ES-I3 (cell line): ENCODE measurements around the gene NOSTRIN.
"Not testable (repeated sequence)": the region's sequence is repeated elsewhere in the genome, so short reads cannot be mapped to it uniquely, and the experiment has no call there.

Source experiments
- H3K36me3 ChIP-seq: 2 replicates; pipeline ENCODE4 v1.6.1; 2013; ENCODE audit warnings: mild to moderate bottlenecking, low read length, control low read depth, moderate library complexity; ENCODE audit not compliant: insufficient read depth
- H3K4me1 ChIP-seq: 2 replicates; pipeline ENCODE4 v1.6.1; 2013; ENCODE audit warnings: mild to moderate bottlenecking, control low read depth, low read length; ENCODE audit not compliant: insufficient read depth
- H3K9ac ChIP-seq: 2 replicates; pipeline ENCODE4 v1.6.1; 2013; ENCODE audit warnings: low read depth, mild to moderate bottlenecking, low read length, moderate library complexity
- H3K9me3 ChIP-seq: 2 replicates; pipeline ENCODE4 v1.6.1; 2013; ENCODE audit warnings: mild to moderate bottlenecking, low read length, moderate library complexity; ENCODE audit not compliant: control insufficient read depth, insufficient read depth

Gene NOSTRIN, protein sequence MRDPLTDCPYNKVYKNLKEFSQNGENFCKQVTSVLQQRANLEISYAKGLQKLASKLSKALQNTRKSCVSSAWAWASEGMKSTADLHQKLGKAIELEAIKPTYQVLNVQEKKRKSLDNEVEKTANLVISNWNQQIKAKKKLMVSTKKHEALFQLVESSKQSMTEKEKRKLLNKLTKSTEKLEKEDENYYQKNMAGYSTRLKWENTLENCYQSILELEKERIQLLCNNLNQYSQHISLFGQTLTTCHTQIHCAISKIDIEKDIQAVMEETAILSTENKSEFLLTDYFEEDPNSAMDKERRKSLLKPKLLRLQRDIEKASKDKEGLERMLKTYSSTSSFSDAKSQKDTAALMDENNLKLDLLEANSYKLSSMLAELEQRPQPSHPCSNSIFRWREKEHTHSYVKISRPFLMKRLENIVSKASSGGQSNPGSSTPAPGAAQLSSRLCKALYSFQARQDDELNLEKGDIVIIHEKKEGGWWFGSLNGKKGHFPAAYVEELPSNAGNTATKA

DNA sequence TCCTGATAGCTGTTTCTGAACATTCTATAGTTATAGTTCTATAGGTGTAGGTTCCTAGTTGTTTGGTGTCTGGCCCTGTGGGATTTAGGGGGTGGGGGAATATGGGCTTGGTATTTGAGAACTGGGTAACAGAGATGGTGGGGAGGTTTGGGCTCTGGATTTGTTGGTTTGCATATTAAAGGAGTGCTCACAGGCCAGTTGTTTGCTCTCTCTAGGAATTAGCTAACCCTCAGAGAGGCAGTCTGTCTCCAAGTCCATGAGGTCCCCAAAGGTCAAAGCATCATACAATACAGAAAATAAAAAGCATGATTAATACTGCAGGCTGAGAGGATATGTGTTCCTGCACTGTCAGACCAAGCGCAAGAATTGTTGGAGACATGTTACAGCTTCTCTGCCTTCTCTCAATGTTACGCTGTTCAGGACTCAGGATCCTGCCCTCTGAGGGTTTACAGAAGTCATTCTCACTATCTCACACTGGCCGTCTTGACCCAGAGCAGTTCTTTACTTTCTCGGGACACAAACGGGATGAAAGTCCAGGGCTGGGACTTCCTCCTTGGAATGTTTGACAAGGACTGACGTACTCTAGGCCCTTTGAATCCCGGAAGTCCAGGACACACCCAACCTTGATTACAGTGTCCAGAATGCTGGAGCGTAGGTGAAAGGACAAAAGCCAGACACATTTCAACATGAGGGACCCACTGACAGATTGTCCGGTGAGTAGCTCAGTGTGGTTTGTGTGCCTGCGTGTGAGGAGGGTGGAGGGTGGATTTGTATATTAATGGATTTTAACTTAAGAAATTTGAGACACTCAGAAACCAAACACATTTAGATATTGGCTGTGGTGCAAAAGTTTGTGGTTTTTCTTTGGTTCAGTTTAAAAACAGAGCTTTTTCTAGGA lies at the start of gene NOSTRIN:
Gene NOSTRIN (plus strand): TSS at position 677 of the 898 bp plus-strand sequence. CDS start 10 bp downstream, at position 687.
- no peak within 1 kb of the TSS for H3K9ac ChIP-seq
- no peaks in the 10 kb centered on the region for H3K36me3 ChIP-seq
- H3K4me1 ChIP-seq, result peaks cover 14% of the 10 kb centered on the region
- H3K9me3 ChIP-seq, result no peaks in the 10 kb centered on the region

DNA sequence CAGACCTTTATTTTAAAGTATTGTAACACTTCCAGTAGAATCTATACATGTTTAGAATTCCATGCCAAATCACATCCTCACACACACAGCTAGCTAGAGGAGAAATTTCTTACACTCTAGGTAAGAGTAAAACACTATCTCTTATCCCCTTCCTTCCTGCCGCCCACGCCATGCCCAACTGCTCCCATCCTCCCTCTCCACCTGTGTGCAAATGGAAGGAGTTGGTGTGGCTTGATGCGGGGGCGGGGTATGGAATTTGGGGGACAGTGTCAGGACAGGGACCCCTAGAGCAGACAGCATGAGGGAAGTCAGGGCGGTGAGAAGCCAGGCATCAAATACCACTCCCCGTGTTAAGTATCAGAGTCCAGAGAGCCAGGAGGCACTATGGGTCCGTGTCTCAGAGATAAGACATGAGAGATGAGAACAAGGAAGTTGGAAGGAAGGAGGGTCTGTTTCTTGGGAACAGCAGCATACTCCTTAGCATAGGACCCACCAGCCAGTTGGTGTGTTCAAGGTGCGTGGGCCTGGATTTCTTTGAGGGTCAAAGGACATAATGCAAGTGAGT lies 48.6 kb upstream of the NOSTRIN start:
- no peaks in the 10 kb centered on the region for H3K36me3 ChIP-seq
- H3K4me1 ChIP-seq, result no peaks in the 10 kb centered on the region; the same call in 1 of the 2 replicates
- H3K9ac ChIP-seq, result no peak overlapping the region
- H3K9me3 ChIP-seq, result no peaks in the 10 kb centered on the region

DNA sequence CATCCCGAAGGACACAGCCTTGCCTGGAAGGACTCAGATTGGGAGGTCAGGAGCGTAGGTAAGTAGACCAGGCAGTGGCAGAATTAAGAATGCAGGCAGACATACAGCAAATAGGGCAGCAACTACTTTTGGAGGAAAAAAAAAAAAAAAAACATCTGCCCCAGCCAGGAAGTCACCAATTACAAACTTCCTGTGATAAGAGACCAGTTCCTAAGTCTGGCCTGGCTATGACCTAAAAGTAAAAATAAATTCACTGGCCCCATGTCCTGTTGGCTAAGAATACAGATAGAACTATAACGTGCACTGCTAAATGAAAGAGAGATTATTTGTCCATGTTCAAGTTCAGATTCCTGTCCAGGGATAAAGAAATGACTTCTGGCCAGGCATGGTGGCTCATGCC lies 45.2 kb upstream of the NOSTRIN start:
- Histone ChIP-seq H3K9me3 (no peaks in the 10 kb centered on the region), H3K36me3 (no peaks in the 10 kb centered on the region), H3K4me1 (no peaks in the 10 kb centered on the region; the same call in 1 of the 2 replicates), H3K9ac (no peak overlapping the region)

DNA sequence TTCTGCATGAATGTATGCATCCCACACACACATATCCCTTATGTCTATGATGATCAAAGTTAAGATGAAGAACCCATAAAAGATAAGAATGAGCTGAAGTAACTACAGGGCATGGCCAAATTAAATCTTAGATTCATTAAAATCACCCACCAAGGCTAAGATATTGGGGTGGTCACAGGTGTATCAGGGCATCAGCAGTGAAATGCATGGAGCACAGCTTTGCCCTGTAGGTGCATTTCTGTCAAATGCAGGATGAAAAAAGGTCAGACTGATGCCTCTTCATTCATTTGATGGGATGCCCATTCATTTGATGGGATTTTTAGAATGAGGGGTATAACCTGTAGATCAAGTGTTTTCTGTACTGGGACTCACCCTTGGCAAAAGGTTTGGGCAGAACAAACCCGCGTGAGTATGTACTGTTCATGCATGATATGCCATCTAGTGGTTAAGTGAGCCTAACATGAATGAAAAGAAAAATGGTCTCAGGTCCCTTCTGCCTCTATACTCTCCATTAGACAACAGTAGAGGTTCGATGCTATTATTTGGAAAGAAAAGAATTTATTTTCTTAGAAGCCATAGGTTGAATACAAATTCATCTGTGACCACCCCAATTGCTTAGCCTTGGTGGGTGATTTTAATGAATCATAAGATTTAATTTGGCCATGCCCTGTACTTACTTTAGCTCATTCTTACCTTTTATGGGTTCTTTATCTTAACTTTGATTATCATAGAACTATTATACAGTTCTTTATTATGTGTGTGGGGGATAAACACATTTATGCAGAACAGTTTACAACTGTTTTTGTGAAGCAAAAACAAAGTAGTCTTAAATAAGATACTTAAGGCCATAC lies 43.2 kb upstream of the NOSTRIN start:
- Histone ChIP-seq H3K4me1 (no peaks in the 10 kb centered on the region), H3K9me3 (no peaks in the 10 kb centered on the region), H3K9ac (no peak overlapping the region), H3K36me3 (no peaks in the 10 kb centered on the region)

DNA sequence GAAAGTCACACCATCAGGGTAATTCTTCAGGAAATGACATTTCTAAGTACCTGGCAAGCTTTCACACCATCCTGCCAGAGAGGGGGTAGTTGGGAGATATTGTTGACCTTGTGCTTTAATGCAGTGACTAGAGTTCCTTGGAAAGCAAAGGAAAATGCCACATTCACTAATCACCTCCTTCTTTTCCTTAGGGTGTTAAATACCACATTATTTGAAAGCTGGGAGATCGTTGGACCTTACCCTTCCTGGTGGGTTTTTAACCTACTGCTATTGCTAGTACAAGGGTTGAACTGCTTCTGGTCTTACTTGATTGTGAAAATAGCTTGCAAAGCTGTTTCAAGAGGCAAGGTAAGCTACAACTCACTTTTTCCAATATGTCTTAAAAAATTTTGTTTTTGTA lies 37.0 kb upstream of the NOSTRIN start:
- Histone ChIP-seq H3K36me3 (0 out of 2 replicates have a peak, but pooled peaks cover 2% of the 10 kb centered on the region), H3K9me3 (peaks cover 2% of the 10 kb centered on the region; the same call in 1 of the 2 replicates), H3K9ac (no peak overlapping the region), H3K4me1 (0 out of 2 replicates have a peak, but pooled peaks cover 5% of the 10 kb centered on the region)

DNA sequence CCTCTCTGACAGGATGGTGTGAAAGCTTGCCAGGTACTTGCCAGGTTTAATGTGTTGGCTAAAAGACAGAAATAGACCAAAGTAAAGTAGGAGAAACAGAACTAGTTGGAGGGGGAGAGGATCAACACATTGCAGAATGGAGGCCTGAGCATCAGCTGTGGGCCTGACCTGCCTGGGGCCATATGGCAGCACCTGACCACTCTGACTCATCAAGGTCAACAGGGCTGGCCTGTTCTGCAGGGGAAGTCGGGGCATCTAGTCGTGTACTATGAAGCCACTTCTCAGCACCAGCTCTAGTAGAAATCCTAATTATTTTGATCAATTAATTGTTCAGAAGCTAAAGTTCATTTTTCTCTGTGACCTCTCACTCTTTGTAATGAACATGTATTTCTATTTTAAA lies 35.8 kb upstream of the NOSTRIN start:
- H3K9me3 ChIP-seq, result peaks cover 2% of the 10 kb centered on the region; the same call in 1 of the 2 replicates
- H3K9ac ChIP-seq, result no peak overlapping the region
- H3K36me3 ChIP-seq, result 0 out of 2 replicates have a peak, but pooled peaks cover 2% of the 10 kb centered on the region
- H3K4me1 ChIP-seq, result 0 out of 2 replicates have a peak, but pooled peaks cover 5% of the 10 kb centered on the region

DNA sequence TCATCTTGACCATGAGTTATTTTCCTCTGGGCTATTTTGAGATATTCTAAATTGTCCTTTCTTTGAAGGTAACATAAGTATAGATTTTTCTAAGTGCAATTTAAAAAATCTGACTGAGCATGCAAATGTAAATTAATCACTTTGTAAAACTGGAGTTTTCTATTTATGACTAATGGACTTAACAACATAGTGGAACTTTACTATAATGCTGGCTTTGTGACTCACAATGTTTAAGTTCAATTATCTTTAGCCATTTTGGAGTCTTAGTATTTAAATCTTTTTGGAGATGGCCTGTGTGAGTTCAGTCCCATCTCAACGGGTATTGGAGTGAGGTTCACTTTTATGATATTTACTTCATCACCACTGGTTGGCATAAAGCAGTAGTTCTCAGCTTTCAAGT lies 35.2 kb upstream of the NOSTRIN start:
- Histone ChIP-seq H3K9ac (no peak overlapping the region), H3K9me3 (peaks cover 2% of the 10 kb centered on the region; the same call in 1 of the 2 replicates), H3K4me1 (0 out of 2 replicates have a peak, but pooled peaks cover 5% of the 10 kb centered on the region), H3K36me3 (0 out of 2 replicates have a peak, but pooled peaks cover 2% of the 10 kb centered on the region)

DNA sequence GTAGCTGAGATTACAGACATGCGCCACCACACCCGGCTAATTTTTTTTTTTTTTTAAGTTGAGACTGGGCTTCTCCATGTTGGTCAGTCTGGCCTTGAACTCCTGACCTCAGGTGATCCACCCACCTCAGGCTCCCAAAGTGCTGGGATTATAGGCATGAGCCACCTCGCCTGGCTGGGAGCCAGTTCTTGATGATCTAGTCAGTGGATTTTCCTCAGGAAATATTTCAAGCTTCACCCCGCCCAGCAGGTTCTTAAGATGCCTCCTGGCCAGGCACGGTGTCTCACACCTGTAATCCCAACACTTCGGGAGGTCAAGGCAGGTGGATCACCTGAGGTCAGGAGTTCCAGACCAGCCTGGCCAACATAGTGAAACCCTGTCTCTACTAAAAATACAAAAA lies 34.1 kb upstream of the NOSTRIN start:
- H3K36me3 ChIP-seq, result not testable (repeated sequence)

DNA sequence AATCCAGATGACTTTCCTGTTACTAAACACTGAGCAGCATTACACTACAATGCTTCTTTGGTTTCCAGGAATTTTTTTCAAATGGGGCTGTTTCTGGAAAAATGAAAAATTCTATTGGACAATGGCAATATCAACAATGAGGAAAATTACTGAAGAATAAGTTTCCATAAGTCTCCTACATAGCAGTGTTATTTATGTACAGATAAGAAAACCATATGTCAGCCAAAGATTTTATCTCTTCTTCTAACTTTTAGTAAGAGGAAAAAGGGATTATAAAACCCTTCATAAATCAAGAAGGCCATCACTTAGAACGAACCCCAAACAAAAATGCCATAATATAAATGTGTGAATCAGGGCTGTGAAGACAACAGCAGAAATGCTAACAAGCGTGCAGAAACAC lies 31.6 kb upstream of the NOSTRIN start:
- no peak overlapping the region for H3K9ac ChIP-seq
- 0 out of 2 replicates have a peak, but pooled peaks cover 2% of the 10 kb centered on the region for H3K36me3 ChIP-seq
- peaks cover 10% of the 10 kb centered on the region; the same call in 1 of the 2 replicates for H3K4me1 ChIP-seq
- peaks cover 5% of the 10 kb centered on the region; the same call in 1 of the 2 replicates for H3K9me3 ChIP-seq

More for the DNA sequence above, 34.1 kb upstream of the NOSTRIN start:
- H3K4me1 ChIP-seq, H3K9ac ChIP-seq, H3K9me3 ChIP-seq: not testable (repeated sequence)

DNA sequence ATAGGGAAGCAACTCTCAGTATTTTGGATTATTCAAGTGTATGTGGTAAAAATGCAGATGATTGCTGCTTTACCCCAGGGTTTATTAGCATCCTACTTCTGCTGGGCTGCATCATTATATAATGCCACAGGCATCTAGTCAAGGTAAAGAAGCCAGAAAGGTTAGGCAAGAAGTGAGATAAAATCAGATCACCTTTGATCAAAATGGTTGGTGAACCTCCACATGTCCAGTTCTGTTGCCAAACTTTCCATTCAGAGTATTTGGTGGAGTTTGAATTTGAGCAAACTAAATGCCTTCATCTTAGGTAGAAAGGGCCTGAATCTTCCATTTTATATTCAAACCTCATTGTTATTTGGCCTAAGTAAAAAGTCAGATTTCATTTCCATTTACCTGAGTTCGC lies 29.7 kb upstream of the NOSTRIN start:
- Histone ChIP-seq H3K36me3 (0 out of 2 replicates have a peak, but pooled peaks cover 2% of the 10 kb centered on the region), H3K9me3 (peaks cover 5% of the 10 kb centered on the region; the same call in 1 of the 2 replicates), H3K9ac (no peak overlapping the region), H3K4me1 (peaks cover 5% of the 10 kb centered on the region; the same call in 1 of the 2 replicates)

DNA sequence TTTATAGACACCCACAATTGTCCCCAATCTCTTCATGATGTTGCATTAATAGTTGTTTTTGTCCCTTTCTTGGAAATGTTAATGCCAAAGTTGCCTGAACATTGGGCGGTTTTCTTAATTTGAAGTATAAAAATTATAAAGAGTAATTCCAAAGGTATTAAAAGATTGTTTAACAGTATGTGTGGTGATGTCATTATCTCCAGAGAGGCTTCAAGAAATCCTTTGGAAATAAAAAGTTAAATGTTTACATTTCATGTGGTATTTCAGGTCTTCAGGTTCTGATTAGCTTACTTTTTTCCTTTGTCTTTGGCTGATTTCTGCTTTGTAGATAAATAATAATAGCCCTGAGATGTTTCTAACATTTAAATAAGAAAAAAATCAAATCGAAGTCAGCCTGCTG lies 29.3 kb upstream of the NOSTRIN start:
- Histone ChIP-seq H3K4me1 (peaks cover 5% of the 10 kb centered on the region; the same call in 1 of the 2 replicates), H3K9ac (no peak overlapping the region), H3K36me3 (0 out of 2 replicates have a peak, but pooled peaks cover 2% of the 10 kb centered on the region), H3K9me3 (peaks cover 5% of the 10 kb centered on the region; the same call in 1 of the 2 replicates)

DNA sequence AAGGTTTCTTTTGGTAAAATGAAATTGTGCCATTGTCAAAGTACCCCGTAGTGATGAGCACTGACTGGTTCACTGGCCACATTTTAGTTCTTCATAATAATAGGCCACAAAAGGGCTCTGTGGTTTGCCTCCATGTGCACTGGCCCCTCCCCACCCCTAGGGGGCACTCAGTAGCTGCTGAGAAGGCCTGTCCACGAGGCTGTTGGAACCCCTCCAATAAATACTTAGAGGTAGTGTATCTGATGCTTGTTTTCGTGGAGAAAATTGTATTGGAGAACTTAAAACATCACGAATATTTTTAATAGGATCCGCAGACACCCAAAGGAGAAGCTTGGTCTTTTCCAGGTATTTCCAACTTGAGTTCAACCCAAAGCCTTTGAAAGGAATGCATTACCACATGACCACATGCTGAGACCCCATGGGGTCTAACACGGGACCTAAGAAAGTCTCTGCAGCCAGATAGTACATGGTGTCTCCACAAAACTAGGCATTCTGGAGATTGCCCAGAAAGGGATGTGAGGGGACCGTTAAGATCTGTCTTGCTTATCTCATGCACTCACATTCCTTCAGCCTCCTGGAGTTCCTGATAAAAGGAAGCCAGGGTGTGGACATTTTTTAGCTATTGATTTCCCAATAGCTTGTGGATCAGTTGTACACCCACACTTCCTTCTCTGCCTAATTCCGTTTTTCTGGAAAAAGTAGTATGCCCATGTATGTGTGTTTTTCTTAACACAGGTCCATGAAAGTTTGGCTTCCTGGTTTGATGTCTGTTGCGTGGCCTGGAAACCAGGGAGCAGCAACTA lies 28.5 kb upstream of the NOSTRIN start:
- peaks cover 5% of the 10 kb centered on the region; the same call in 1 of the 2 replicates for H3K9me3 ChIP-seq
- H3K9ac ChIP-seq, result no peak overlapping the region

More for the DNA sequence above, 28.5 kb upstream of the NOSTRIN start:
- H3K36me3 ChIP-seq, result 0 out of 2 replicates have a peak, but pooled peaks cover 2% of the 10 kb centered on the region
- peaks cover 5% of the 10 kb centered on the region; the same call in 1 of the 2 replicates for H3K4me1 ChIP-seq
